ENCODE measurements around the gene NEK4.

The NEK4 gene

DNA sequence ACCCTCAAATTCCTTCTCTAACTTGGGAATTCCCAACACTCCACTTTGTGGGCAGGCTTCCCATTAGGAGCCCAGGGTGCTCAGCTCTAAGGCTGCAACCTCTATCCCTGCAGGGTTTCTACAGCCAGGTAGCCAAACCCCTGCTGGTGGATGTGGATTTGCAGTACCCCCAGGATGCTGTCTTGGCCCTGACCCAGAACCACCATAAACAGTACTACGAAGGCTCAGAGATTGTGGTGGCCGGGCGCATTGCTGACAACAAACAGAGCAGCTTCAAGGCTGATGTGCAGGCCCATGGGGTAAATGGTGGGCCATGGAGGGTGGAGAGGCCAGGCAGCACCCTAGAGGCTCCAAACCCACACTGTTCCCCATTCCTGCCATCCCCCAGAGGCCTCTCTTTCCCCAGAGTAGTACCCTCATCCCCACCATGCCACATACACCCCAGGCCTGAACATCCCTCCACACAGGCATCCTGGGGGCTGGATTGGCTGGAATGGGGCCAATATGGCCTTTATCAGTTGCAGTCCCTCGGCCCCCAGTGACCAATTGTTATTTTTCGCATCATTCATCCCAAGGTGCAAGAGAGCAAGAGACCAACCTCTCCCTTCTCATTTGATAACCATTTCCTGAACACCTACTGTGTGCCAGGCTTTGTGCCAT is 14.3 kb upstream of the NEK4 start:
- H3K4me3 ChIP-seq (ENCODE audit: low read depth, low read length) = no peak overlapping the region
- TF ChIP-seq ZIC2 (tag by site-specific recombination; IDR thresholded peaks at IDR 0.05) = 0 out of 2 replicates have a peak, but pooled peaks have one; percentile 27
- TF ChIP-seq, protein P1, sequence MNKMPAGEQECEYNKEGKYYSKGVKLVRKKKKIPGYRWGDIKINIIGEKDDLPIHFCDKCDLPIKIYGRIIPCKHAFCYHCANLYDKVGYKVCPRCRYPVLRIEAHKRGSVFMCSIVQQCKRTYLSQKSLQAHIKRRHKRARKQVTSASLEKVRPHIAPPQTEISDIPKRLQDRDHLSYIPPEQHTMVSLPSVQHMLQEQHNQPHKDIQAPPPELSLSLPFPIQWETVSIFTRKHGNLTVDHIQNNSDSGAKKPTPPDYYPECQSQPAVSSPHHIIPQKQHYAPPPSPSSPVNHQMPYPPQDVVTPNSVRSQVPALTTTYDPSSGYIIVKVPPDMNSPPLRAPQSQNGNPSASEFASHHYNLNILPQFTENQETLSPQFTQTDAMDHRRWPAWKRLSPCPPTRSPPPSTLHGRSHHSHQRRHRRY (tag by site-specific recombination; IDR thresholded peaks at IDR 0.05) = no peak
- H3K9me3 ChIP-seq (ENCODE audit: control insufficient read depth, insufficient read depth, low read depth, low read length) = no peaks in the 10 kb centered on the region
- no peak overlapping the region for H3K27ac ChIP-seq (ENCODE audit: extremely low read depth, low read depth, low read length)
- ChIA-PET CTCF (interaction anchor here (0.5 to 0.6 kb wide), 3 partner anchors 8 to 446 kb away, joined by 3 read pairs; no protein-coding TSS in a partner anchor), POLR2A (no interaction called here)
- H3K4me1 ChIP-seq (ENCODE audit: control insufficient read depth, insufficient read depth, low read length) = no peaks in the 10 kb centered on the region
- no peaks in the 10 kb centered on the region for H3K36me3 ChIP-seq (ENCODE audit: control insufficient read depth in 2 of 2, insufficient read depth in 1 of 2, low read length in 2 of 2)

DNA sequence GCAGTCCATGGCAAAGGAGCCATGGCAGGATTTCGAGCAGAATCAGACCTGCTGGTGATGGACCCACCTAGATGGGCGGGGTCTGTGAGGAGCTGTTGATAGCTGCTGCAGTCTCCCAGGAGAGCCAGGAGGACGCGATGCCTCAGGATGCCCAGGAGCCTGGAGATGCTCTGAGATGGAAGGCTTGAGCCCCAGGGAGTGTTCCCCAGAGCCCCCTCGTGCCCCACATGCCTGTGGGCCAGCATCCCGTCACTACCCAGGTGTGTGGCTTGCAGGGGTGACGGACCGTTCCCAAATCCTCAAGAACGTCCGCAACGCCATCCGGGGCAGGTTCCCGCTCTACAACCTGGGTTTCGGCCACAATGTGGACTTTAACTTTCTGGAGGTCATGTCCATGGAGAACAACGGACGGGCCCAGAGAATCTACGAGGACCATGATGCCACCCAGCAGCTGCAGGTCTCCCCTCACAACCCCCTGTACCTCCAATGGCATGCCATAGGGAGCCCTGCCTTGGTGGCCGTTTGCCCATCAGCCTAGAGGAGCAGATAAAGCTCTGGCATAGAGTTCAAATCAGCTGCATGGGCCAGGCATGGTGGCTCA is 13.4 kb upstream of the NEK4 start:
- ChIA-PET CTCF (interaction anchor here (0.5 kb wide), 1 partner anchor 69 kb away, joined by 3 read pairs; no protein-coding TSS in a partner anchor), POLR2A (no interaction called here)
- Histone ChIP-seq H3K27ac (ENCODE audit: extremely low read depth, low read depth, low read length) (no peak overlapping the region), H3K4me3 (ENCODE audit: low read depth, low read length) (no peak overlapping the region), H3K9me3 (ENCODE audit: control insufficient read depth, insufficient read depth, low read depth, low read length) (no peaks in the 10 kb centered on the region), H3K4me1 (ENCODE audit: control insufficient read depth, insufficient read depth, low read length) (no peaks in the 10 kb centered on the region), H3K36me3 (ENCODE audit: control insufficient read depth in 2 of 2, insufficient read depth in 1 of 2, low read length in 2 of 2) (no peaks in the 10 kb centered on the region)
- TF ChIP-seq OVOL3 (tag by site-specific recombination; IDR thresholded peaks at IDR 0.05) (no peak), ZNF10 (tag by site-specific recombination; IDR thresholded peaks at IDR 0.05) (no peak), ZNF211 (tag by site-specific recombination; IDR thresholded peaks at IDR 0.05; ENCODE audit: low read depth) (no peak), ZNF157 (tag by site-specific recombination; IDR thresholded peaks at IDR 0.05) (no peak), ZSCAN16 (tag by site-specific recombination; IDR thresholded peaks at IDR 0.05) (no peak), ZNF561 (tag by site-specific recombination; IDR thresholded peaks at IDR 0.05; ENCODE audit: borderline replicate concordance) (no peak)

DNA sequence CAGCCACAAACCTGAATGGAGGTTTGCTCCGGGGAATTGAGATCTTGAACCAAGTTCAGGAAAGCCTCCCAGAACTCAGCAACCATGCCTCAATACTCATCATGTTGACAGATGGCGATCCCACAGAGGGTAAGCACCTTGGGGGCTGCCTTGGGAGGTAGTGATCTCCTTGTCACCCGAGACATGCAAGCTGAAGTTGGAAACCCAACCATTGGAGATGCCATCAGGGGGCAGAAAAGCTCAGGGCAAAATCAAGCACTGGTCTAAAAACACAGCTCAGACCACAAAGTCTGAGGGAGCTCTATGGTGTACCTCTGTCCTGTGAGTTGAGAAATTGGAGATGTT is 12.4 kb upstream of the NEK4 start:
- TF ChIP-seq ZNF133 (tag by site-specific recombination; IDR thresholded peaks at IDR 0.05) = no peak
- TF ChIP-seq HOXD13 (CRISPR knock-in tag; IDR thresholded peaks at IDR 0.05; ENCODE audit: borderline replicate concordance) = no peak
- no peak for TF ChIP-seq ZBTB48 (tag by site-specific recombination; IDR thresholded peaks at IDR 0.05)
- TF ChIP-seq ZNF776 (tag by site-specific recombination; IDR thresholded peaks at IDR 0.05; ENCODE audit: borderline replicate concordance) = no peak
- no peak for TF ChIP-seq ZNF292 (tag by site-specific recombination; IDR thresholded peaks at IDR 0.05; ENCODE audit: borderline replicate concordance, low read depth)
- no peak for TF ChIP-seq ZNF791 (tag by site-specific recombination; IDR thresholded peaks at IDR 0.05)
- TF ChIP-seq ZNF830 (tag by site-specific recombination; IDR thresholded peaks at IDR 0.05; ENCODE audit: low read depth) = no peak
- TF ChIP-seq ZNF837 (tag by site-specific recombination; IDR thresholded peaks at IDR 0.05) = no peak
- no peak for TF ChIP-seq TCF7L2 (IDR thresholded peaks at IDR 0.05; ENCODE audit: borderline replicate concordance, low read depth, low read length)
- no peak for TF ChIP-seq ZFP37 (tag by site-specific recombination; IDR thresholded peaks at IDR 0.05)
- no peak for TF ChIP-seq ZNF571 (tag by site-specific recombination; IDR thresholded peaks at IDR 0.05)
- no peak for TF ChIP-seq ZNF501 (tag by site-specific recombination; IDR thresholded peaks at IDR 0.05)
- TF ChIP-seq ZNF792 (tag by site-specific recombination; IDR thresholded peaks at IDR 0.05) = no peak
- TF ChIP-seq SCRT2 (tag by site-specific recombination; IDR thresholded peaks at IDR 0.05) = no peak
- TF ChIP-seq KLF1 (tag by site-specific recombination; IDR thresholded peaks at IDR 0.05) = no peak
- TF ChIP-seq ZNF10 (tag by site-specific recombination; IDR thresholded peaks at IDR 0.05) = no peak
- no peaks in the 10 kb centered on the region for H3K4me1 ChIP-seq (ENCODE audit: control insufficient read depth, insufficient read depth, low read length)
- H3K4me3 ChIP-seq (ENCODE audit: low read depth, low read length) = no peak overlapping the region
- H3K36me3 ChIP-seq (ENCODE audit: control insufficient read depth in 2 of 2, insufficient read depth in 1 of 2, low read length in 2 of 2) = no peaks in the 10 kb centered on the region
- H3K9me3 ChIP-seq (ENCODE audit: control insufficient read depth, insufficient read depth, low read depth, low read length) = no peaks in the 10 kb centered on the region
- ChIA-PET CTCF (interaction anchor here (0.6 to 0.7 kb wide), 2 partner anchors 10 to 15 kb away, joined by 3 read pairs; no protein-coding TSS in a partner anchor), POLR2A (no interaction called here)
- H3K27ac ChIP-seq (ENCODE audit: extremely low read depth, low read depth, low read length) = no peak overlapping the region
